ENCODE results near the gene DEDD. TPM values are rescaled to one million over a fixed set of nuclear protein-coding genes. Genes with fewer than 3 reads are reported as not detected.

Gene DEDD
- total RNA-seq, 1 experiment from 2014 or later = 39.2 TPM

- 0 out of 2 replicates have a peak overlapping the region, but pooled peaks have one; percentile 31 for H3K27ac Mint-ChIP-seq
- H3K27me3 Mint-ChIP-seq (ENCODE audit: low read depth) = no peaks in the 10 kb centered on the region
- no peaks in the 10 kb centered on the region for H3K9me3 Mint-ChIP-seq
- DNase-seq (ENCODE audit: low spot score) (no peak), ATAC-seq (no peak)
- ChIA-PET POLR2A (no interaction called here), CTCF (interaction anchor here (0.5 kb wide), 1 partner anchor 116 kb away, joined by 3 read pairs; no protein-coding TSS in a partner anchor)
- TF ChIP-seq TP53 (CRISPR knock-in tag; IDR thresholded peaks at IDR 0.05) (no peak), ZBTB43 (CRISPR knock-in tag; IDR thresholded peaks at IDR 0.05) (no peak), JUN (CRISPR knock-in tag; IDR thresholded peaks at IDR 0.05) (no peak), E2F5 (CRISPR knock-in tag; IDR thresholded peaks at IDR 0.05) (no peak), USF2 (CRISPR knock-in tag; IDR thresholded peaks at IDR 0.05) (no peak), ZNF423 (CRISPR knock-in tag; IDR thresholded peaks at IDR 0.05) (no peak), IRF1 (CRISPR knock-in tag; IDR thresholded peaks at IDR 0.05) (no peak), STAT6 (CRISPR knock-in tag; conservative IDR thresholded peaks at IDR 0.05; ENCODE audit: low read depth) (no peak), CDX4 (CRISPR knock-in tag; IDR thresholded peaks at IDR 0.05; ENCODE audit: borderline replicate concordance) (no peak)
- peaks cover 7% of the 10 kb centered on the region for H3K36me3 Mint-ChIP-seq
- no peak overlapping the region for H3K4me3 Mint-ChIP-seq
- peaks cover 3% of the 10 kb centered on the region; the same call in 1 of the 2 replicates for H3K4me1 Mint-ChIP-seq
Observed at GRCh38 chr1:161106431-161106830, 26.0 kb downstream of the DEDD start.

- Mint-ChIP-seq H3K27me3 (ENCODE audit: low read depth) (no peaks in the 10 kb centered on the region), H3K4me1 (peaks cover 9% of the 10 kb centered on the region), H3K4me3 (no peak overlapping the region), H3K36me3 (peaks cover 15% of the 10 kb centered on the region), H3K27ac (no peak overlapping the region), H3K9me3 (no peaks in the 10 kb centered on the region)
- no peak for TF ChIP-seq ZMAT4 (CRISPR knock-in tag; IDR thresholded peaks at IDR 0.05)
- no peak for TF ChIP-seq JUN (CRISPR knock-in tag; IDR thresholded peaks at IDR 0.05)
- no peak for TF ChIP-seq TEAD1 (CRISPR knock-in tag; IDR thresholded peaks at IDR 0.05)
- TF ChIP-seq ZNF121 (CRISPR knock-in tag; IDR thresholded peaks at IDR 0.05) = no peak
- no peak for TF ChIP-seq NR2C2 (CRISPR knock-in tag; IDR thresholded peaks at IDR 0.05)
- TF ChIP-seq GRHL2 (CRISPR knock-in tag; IDR thresholded peaks at IDR 0.05; ENCODE audit: insufficient replicate concordance, severe bottlenecking) = no peak
- no peak for TF ChIP-seq ZBTB21 (CRISPR knock-in tag; IDR thresholded peaks at IDR 0.05; ENCODE audit: borderline replicate concordance)
- TF ChIP-seq ZNF423 (CRISPR knock-in tag; IDR thresholded peaks at IDR 0.05) = no peak
- TF ChIP-seq ARID4B (CRISPR knock-in tag; IDR thresholded peaks at IDR 0.05; ENCODE audit: borderline replicate concordance) = no peak
- no peak for TF ChIP-seq PRRX2 (CRISPR knock-in tag; IDR thresholded peaks at IDR 0.05)
- CTCF ChIA-PET = interaction anchor here (1.1 to 8.2 kb wide), 3 partner anchors 30 to 103 kb away, joined by 4 to 109 read pairs (median 7); partner anchors contain the start of gene ARHGAP30
- DNase-seq (ENCODE audit: low spot score) = no peak
- POLR2A ChIA-PET = no interaction called here
- no peak for ATAC-seq
Observed at GRCh38 chr1:161100556-161100955, 31.9 kb downstream of the DEDD start.

Measured in WTC11 (cell line).